CD4-positive, CD25-positive, alpha-beta regulatory T cell (primary cell): ENCODE results near the gene RIPOR1. TPM values are rescaled to one million over a fixed set of nuclear protein-coding genes. Genes with fewer than 3 reads are reported as not detected.

Source experiments
- ATAC-seq, 2 donors: fragments of 150-1000 bp; cut with Tn5 transposase; one replicate each; pipeline ENCODE4 v1.10.0; 2021; ENCODE audit warnings: low read depth in 2 of 2, moderate number of reproducible peaks in 2 of 2, moderate library complexity in 1 of 2
- DNase-seq, 3 donors: peaks; one replicate each; pipeline versions ENCODE4 v3.0.0 to v3.0.0-alpha.2; 2012 to 2022; ENCODE audit warnings: mixed read lengths in 1 of 3
- H3K27ac ChIP-seq: one replicate; pipeline ENCODE4 v1.7.0; 2013; ENCODE audit warnings: mild to moderate bottlenecking, low read length; ENCODE audit not compliant: insufficient read depth, poor library complexity, severe bottlenecking
- H3K27me3 ChIP-seq: one replicate; pipeline ENCODE4 v1.7.0; 2013; ENCODE audit warnings: low read length; ENCODE audit not compliant: control insufficient read depth, insufficient read depth
- H3K36me3 ChIP-seq: one replicate; pipeline ENCODE4 v1.7.0; 2013; ENCODE audit warnings: mild to moderate bottlenecking, low read length, moderate library complexity; ENCODE audit not compliant: control insufficient read depth, insufficient read depth
- H3K4me1 ChIP-seq: 2 replicates; pipeline ENCODE4 v1.7.0; 2013; ENCODE audit warnings: mild to moderate bottlenecking, low read length; ENCODE audit not compliant: insufficient read depth, control insufficient read depth, poor library complexity, severe bottlenecking
- H3K4me3 ChIP-seq: one replicate; pipeline ENCODE4 v1.7.0; 2013; ENCODE audit warnings: low read depth, mild to moderate bottlenecking, low read length, moderate library complexity
- H3K9me3 ChIP-seq, 2 experiments: 1 replicate in 1 of 2; 2 replicates in 1 of 2; pipeline ENCODE4 v1.7.0; 2013; ENCODE audit warnings: low read length in 2 of 2, mild to moderate bottlenecking in 1 of 2, moderate library complexity in 1 of 2; ENCODE audit not compliant: control insufficient read depth in 2 of 2
- H3K27ac Mint-ChIP-seq, 3 donors: one replicate each; pipeline ENCODE4 v1.8.0; 2020 to 2022; ENCODE audit warnings: mild to moderate bottlenecking in 3 of 3, mixed read lengths in 3 of 3, moderate library complexity in 2 of 3
- H3K27me3 Mint-ChIP-seq: one replicate; pipeline ENCODE4 v1.8.0; 2022; ENCODE audit warnings: mild to moderate bottlenecking, mixed read lengths
- H3K36me3 Mint-ChIP-seq: one replicate; pipeline ENCODE4 v1.8.0; 2020; ENCODE audit warnings: mixed read lengths
- H3K4me1 Mint-ChIP-seq, 4 donors: one replicate each; pipeline ENCODE4 v1.8.0; 2020 to 2022; ENCODE audit warnings: mixed read lengths in 4 of 4, mild to moderate bottlenecking in 1 of 4
- H3K4me3 Mint-ChIP-seq, 4 donors: one replicate each; pipeline ENCODE4 v1.8.0; 2020 to 2022; ENCODE audit warnings: mild to moderate bottlenecking in 4 of 4, mixed read lengths in 4 of 4, moderate library complexity in 3 of 4
- H3K9me3 Mint-ChIP-seq, 7 donors: one replicate each; pipeline ENCODE4 v1.8.0; 2020 to 2022; ENCODE audit warnings: mixed read lengths in 7 of 7, mild to moderate bottlenecking in 3 of 7, moderate library complexity in 2 of 7
- polyA plus RNA-seq, 4 donors: library from polyadenylated mRNA; unstranded; fragments of 300-500 nt; fragmentation: Illumina TruSeq; gene quantifications; one replicate each; pipeline ENCODE4 v1.2.3, GENCODE V29; 2021
- total RNA-seq: library from RNA; stranded (reverse); gene quantifications from one replicate; pipeline ENCODE4 v1.2.3, GENCODE V29; 2022

Gene RIPOR1
- total and polyA plus RNA-seq, 5 donors from 2014 or later: 0.91 to 16.6 (median 2.2) TPM

GRCh38 chr16:67562526-67562917 lies 33.9 kb downstream of the RIPOR1 start, which contains the start of gene CTCF:
TSS of gene CTCF (plus strand) at chr16:67562526. CDS start at chr16:67610833, 48,307 bp downstream.
- peak; percentile 52 to 59 for ATAC-seq
- Mint-ChIP-seq H3K9me3 (no peaks in the 10 kb centered on the region), H3K4me1 (peaks cover 14 to 65% (median 42%) of the 10 kb centered on the region in 4 donors), H3K4me3 (peak within 1 kb of the TSS; percentile 91 to 97 (median 93)), H3K27ac (peak within 1 kb of the TSS; percentile 92 to 97 (median 97)), H3K27me3 (no peaks in the 10 kb centered on the region), H3K36me3 (peaks cover 5% of the 10 kb centered on the region)
- peak within 1 kb of the TSS; percentile 95 for H3K27ac ChIP-seq
- H3K36me3 ChIP-seq: no peaks in the 10 kb centered on the region
- no peaks in the 10 kb centered on the region for H3K9me3 ChIP-seq
- H3K4me3 ChIP-seq: peak within 1 kb of the TSS; percentile 96
- H3K4me1 ChIP-seq: peaks cover 52% of the 10 kb centered on the region
- no peaks in the 10 kb centered on the region for H3K27me3 ChIP-seq
- DNase-seq: peak in 2 of 3 donors; percentile 80 to 89

- peak; percentile 48 to 72 (median 69) for DNase-seq
- Mint-ChIP-seq H3K4me3 (peak overlapping the region; percentile 90 to 94 (median 92)), H3K9me3 (no peaks in the 10 kb centered on the region), H3K27me3 (no peaks in the 10 kb centered on the region), H3K27ac (peak overlapping the region; percentile 92 to 98 (median 96)), H3K36me3 (peaks cover 5% of the 10 kb centered on the region), H3K4me1 (peaks cover 14 to 66% (median 44%) of the 10 kb centered on the region in 4 donors)
- peak; percentile 7 to 9 for ATAC-seq
- Histone ChIP-seq H3K36me3 (no peaks in the 10 kb centered on the region), H3K27me3 (no peaks in the 10 kb centered on the region), H3K27ac (peak overlapping the region; percentile 95), H3K4me3 (peak overlapping the region; percentile 96), H3K9me3 (no peaks in the 10 kb centered on the region), H3K4me1 (peaks cover 56% of the 10 kb centered on the region)
These were observed 34.5 kb downstream of the RIPOR1 start for GRCh38 chr16:67562918-67563707.

- peak overlapping the region; percentile 96 for H3K4me3 ChIP-seq
- H3K4me1 ChIP-seq: peaks cover 58% of the 10 kb centered on the region
- peak overlapping the region; percentile 90 to 94 (median 92) for H3K4me3 Mint-ChIP-seq
- peak overlapping the region; percentile 95 for H3K27ac ChIP-seq
- peak in 2 of 3 donors; percentile 56 to 68 for DNase-seq
- no peaks in the 10 kb centered on the region for H3K9me3 ChIP-seq
- H3K9me3 Mint-ChIP-seq: no peaks in the 10 kb centered on the region
- H3K36me3 Mint-ChIP-seq: peaks cover 5% of the 10 kb centered on the region
- no peak for ATAC-seq
- H3K27me3 Mint-ChIP-seq: no peaks in the 10 kb centered on the region
- no peaks in the 10 kb centered on the region for H3K27me3 ChIP-seq
- peak overlapping the region; percentile 92 to 98 (median 96) for H3K27ac Mint-ChIP-seq
- H3K4me1 Mint-ChIP-seq: peaks cover 14 to 70% (median 47%) of the 10 kb centered on the region in 4 donors
- H3K36me3 ChIP-seq: no peaks in the 10 kb centered on the region
These were observed 35.3 kb downstream of the RIPOR1 start for GRCh38 chr16:67563708-67564468.

- H3K4me3 ChIP-seq: peak overlapping the region; percentile 35
- DNase-seq (no peak), ATAC-seq (no peak)
- H3K27ac ChIP-seq: no peak overlapping the region
- Mint-ChIP-seq H3K27me3 (no peaks in the 10 kb centered on the region), H3K36me3 (no peaks in the 10 kb centered on the region), H3K9me3 (no peaks in the 10 kb centered on the region), H3K4me1 (peaks cover 14 to 70% (median 43%) of the 10 kb centered on the region in 4 donors), H3K27ac (peak overlapping the region; percentile 32 to 60 (median 59)), H3K4me3 (peak overlapping the region; percentile 43 to 90 (median 54))
- no peaks in the 10 kb centered on the region for H3K36me3 ChIP-seq
- H3K9me3 ChIP-seq: no peaks in the 10 kb centered on the region
- H3K4me1 ChIP-seq: peaks cover 53% of the 10 kb centered on the region
- H3K27me3 ChIP-seq: no peaks in the 10 kb centered on the region
These were observed 37.0 kb downstream of the RIPOR1 start for GRCh38 chr16:67565470-67566100.

GRCh38 chr16:67571464-67571863 lies 42.8 kb downstream of the RIPOR1 start:
- Mint-ChIP-seq H3K4me3 (no peak overlapping the region), H3K9me3 (no peaks in the 10 kb centered on the region), H3K27me3 (no peaks in the 10 kb centered on the region), H3K4me1 (peaks cover 11 to 54% (median 29%) of the 10 kb centered on the region in 4 donors), H3K27ac (peak overlapping the region in 1 of 3 donors; percentile 41), H3K36me3 (peaks cover 20% of the 10 kb centered on the region)
- Histone ChIP-seq H3K27me3 (no peaks in the 10 kb centered on the region), H3K4me3 (no peak overlapping the region), H3K27ac (no peak overlapping the region), H3K36me3 (peaks cover 36% of the 10 kb centered on the region), H3K4me1 (peaks cover 18% of the 10 kb centered on the region), H3K9me3 (no peaks in the 10 kb centered on the region)
- DNase-seq (no peak), ATAC-seq (no peak)

- H3K27me3 Mint-ChIP-seq: no peaks in the 10 kb centered on the region
- no peak overlapping the region for H3K4me3 ChIP-seq
- peak overlapping the region in 1 of 3 donors; percentile 41 for H3K27ac Mint-ChIP-seq
- H3K27ac ChIP-seq: no peak overlapping the region
- H3K27me3 ChIP-seq: no peaks in the 10 kb centered on the region
- H3K4me1 ChIP-seq: peaks cover 16% of the 10 kb centered on the region
- ATAC-seq: no peak
- H3K36me3 Mint-ChIP-seq: peaks cover 20% of the 10 kb centered on the region
- no peaks in the 10 kb centered on the region for H3K9me3 ChIP-seq
- no peaks in the 10 kb centered on the region for H3K9me3 Mint-ChIP-seq
- H3K36me3 ChIP-seq: peaks cover 36% of the 10 kb centered on the region
- no peak overlapping the region for H3K4me3 Mint-ChIP-seq
- DNase-seq: no peak
- H3K4me1 Mint-ChIP-seq: peaks cover 10 to 52% (median 25%) of the 10 kb centered on the region in 4 donors
These were observed 43.4 kb downstream of the RIPOR1 start for GRCh38 chr16:67571981-67572431.

- H3K27me3 ChIP-seq: no peaks in the 10 kb centered on the region
- ATAC-seq (no peak), DNase-seq (no peak)
- H3K36me3 Mint-ChIP-seq: peaks cover 7% of the 10 kb centered on the region
- H3K27me3 Mint-ChIP-seq: no peaks in the 10 kb centered on the region
- peak overlapping the region in 2 of 3 donors; percentile 38 to 60 for H3K27ac Mint-ChIP-seq
- peaks cover 28% of the 10 kb centered on the region for H3K36me3 ChIP-seq
- no peak overlapping the region for H3K27ac ChIP-seq
- H3K4me1 Mint-ChIP-seq: peaks cover 5 to 41% (median 12%) of the 10 kb centered on the region in 4 donors
- no peak overlapping the region for H3K4me3 Mint-ChIP-seq
- H3K4me1 ChIP-seq: peaks cover 6% of the 10 kb centered on the region
- H3K9me3 Mint-ChIP-seq: no peaks in the 10 kb centered on the region
- H3K9me3 ChIP-seq: no peaks in the 10 kb centered on the region
- no peak overlapping the region for H3K4me3 ChIP-seq
These were observed 51.1 kb downstream of the RIPOR1 start for GRCh38 chr16:67579686-67580085.
